PC-3 (cell line): ENCODE measurements around the gene GTF2H4.

Source experiments
- EZH2 ChIP-seq: fragments of 300-600 bp; sonication (generic); IDR thresholded peaks from one replicate; pipeline ENCODE4 v1.6.1; 2017; ENCODE audit warnings: antibody characterized with exemption, mild to moderate bottlenecking, low read length; ENCODE audit not compliant: unreplicated experiment
- TF ChIP-seq, protein P1 (sequence below): fragments of 300-600 bp; sonication (generic); conservative IDR thresholded peaks from 2 replicates; pipeline ENCODE4 v1.5.1; 2017; ENCODE audit warnings: antibody characterized with exemption, low read depth, mild to moderate bottlenecking, low read length

DNA sequence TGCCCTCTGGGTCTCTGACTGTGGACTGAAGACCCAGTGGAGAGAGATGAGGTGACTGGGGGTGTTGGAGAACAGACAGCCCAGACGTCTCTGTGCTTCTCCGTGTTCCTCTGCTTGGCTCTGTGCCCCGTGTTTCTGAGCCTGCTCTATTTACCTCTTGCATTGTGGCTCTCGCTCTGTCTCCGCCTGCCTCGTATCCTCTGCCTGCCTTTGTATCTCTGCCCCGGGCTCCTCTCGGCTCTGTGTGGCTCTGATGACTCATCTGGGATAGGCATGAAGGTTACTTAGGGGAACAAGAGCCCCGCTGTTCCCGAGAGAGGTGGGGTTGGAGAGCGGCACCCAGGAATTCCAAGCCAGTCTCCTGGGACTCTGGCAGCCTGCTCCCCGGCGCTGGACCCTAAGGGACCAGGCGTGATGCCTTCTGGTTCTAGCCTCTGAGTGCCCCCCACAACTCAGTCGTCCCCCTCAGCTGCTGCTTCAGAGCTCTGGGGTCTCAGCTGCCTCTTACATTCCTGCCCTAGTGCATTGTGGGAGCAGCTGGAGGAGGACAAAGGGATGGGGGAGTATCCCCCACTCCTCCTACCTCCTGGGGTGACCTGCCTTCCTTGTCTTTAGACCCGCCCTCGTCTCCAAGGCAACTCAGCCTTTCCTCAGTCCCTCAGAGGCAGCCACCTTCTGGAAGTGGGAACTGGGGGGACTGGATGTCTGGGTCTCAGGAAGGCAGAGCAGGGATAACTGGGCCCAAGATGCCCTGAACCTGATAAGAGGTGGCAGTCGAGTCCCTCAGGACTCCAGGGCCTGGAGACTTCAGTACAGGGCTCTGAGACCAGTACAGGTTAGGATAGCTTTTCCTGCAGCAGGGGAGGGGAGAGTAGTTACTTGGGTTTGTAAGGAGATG lies 21.8 kb upstream of the GTF2H4 start:
- TF ChIP-seq, protein P1, sequence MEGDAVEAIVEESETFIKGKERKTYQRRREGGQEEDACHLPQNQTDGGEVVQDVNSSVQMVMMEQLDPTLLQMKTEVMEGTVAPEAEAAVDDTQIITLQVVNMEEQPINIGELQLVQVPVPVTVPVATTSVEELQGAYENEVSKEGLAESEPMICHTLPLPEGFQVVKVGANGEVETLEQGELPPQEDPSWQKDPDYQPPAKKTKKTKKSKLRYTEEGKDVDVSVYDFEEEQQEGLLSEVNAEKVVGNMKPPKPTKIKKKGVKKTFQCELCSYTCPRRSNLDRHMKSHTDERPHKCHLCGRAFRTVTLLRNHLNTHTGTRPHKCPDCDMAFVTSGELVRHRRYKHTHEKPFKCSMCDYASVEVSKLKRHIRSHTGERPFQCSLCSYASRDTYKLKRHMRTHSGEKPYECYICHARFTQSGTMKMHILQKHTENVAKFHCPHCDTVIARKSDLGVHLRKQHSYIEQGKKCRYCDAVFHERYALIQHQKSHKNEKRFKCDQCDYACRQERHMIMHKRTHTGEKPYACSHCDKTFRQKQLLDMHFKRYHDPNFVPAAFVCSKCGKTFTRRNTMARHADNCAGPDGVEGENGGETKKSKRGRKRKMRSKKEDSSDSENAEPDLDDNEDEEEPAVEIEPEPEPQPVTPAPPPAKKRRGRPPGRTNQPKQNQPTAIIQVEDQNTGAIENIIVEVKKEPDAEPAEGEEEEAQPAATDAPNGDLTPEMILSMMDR, result no peak
- TF ChIP-seq EZH2, result no peak
